SU-DHL-6 (cell line): ENCODE data around the gene ABHD11.

Source experiments
- EZH2phosphoT487 ChIP-seq: fragments of 200-600 bp; sonication (generic), shearing (Covaris generic); conservative IDR thresholded peaks from 2 replicates; pipeline ENCODE4 v1.6.1; 2018; ENCODE audit warnings: mild to moderate bottlenecking, antibody characterized with exemption, low read length, moderate library complexity, mixed read lengths
- TF ChIP-seq, protein P1 (sequence below): fragments of 200-600 bp; sonication (generic); IDR thresholded peaks from one replicate; pipeline ENCODE4 v1.5.1; 2017; ENCODE audit warnings: antibody characterized with exemption, mild to moderate bottlenecking, low read length, moderate library complexity; ENCODE audit not compliant: insufficient read depth, poor library complexity, severe bottlenecking

DNA sequence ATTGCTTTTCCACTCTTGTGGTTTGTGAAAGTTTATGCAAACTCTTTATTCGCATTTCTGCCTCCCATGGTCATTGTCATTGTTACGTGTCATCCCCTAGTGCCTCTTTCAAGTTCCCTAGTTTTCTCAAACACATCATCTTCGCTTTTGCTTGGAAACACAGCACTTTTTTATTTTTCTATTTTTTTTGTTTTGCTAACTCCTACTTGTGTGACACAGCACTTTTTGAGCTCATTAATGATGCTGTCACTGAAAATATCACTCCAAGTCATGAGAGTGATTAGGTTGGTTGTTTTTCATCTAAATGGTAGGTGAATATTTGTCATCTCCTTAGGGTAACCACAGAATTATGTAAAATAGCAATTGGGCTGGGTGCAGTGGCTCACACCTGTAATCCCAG, 10.7 kb downstream of the ABHD11 start:
- TF ChIP-seq, protein P1, sequence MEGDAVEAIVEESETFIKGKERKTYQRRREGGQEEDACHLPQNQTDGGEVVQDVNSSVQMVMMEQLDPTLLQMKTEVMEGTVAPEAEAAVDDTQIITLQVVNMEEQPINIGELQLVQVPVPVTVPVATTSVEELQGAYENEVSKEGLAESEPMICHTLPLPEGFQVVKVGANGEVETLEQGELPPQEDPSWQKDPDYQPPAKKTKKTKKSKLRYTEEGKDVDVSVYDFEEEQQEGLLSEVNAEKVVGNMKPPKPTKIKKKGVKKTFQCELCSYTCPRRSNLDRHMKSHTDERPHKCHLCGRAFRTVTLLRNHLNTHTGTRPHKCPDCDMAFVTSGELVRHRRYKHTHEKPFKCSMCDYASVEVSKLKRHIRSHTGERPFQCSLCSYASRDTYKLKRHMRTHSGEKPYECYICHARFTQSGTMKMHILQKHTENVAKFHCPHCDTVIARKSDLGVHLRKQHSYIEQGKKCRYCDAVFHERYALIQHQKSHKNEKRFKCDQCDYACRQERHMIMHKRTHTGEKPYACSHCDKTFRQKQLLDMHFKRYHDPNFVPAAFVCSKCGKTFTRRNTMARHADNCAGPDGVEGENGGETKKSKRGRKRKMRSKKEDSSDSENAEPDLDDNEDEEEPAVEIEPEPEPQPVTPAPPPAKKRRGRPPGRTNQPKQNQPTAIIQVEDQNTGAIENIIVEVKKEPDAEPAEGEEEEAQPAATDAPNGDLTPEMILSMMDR = no peak
- no peak for TF ChIP-seq EZH2phosphoT487
